ENCODE results near the gene PLEKHA4.
A peak's percentile ranks its signal among the peaks of the same experiment; 100 is the strongest.
"Not testable (repeated sequence)": the region's sequence is repeated elsewhere in the genome, so short reads cannot be mapped to it uniquely, and the experiment has no call there.

PLEKHA4 gene

GRCh38 chr19:48868114-48868886, at the start of gene PLEKHA4:
Gene PLEKHA4 (minus strand): TSS chr19:48868617. CDS start chr19:48867620, 997 bp downstream.
- DNase-seq (ENCODE audit: low read depth in 2 of 2), result no peak

- DNase-seq (ENCODE audit: low read depth in 2 of 2), result no peak
Observed at GRCh38 chr19:48918071-48918470, 49.7 kb upstream of the PLEKHA4 start.

- no peak for DNase-seq (ENCODE audit: low read depth in 2 of 2)
Observed at GRCh38 chr19:48915757-48916156, 47.3 kb upstream of the PLEKHA4 start.

GRCh38 chr19:48914181-48914580, 45.8 kb upstream of the PLEKHA4 start:
- no peak for DNase-seq (ENCODE audit: low read depth in 2 of 2)

- DNase-seq (ENCODE audit: low read depth in 2 of 2), result no peak
Observed at GRCh38 chr19:48913114-48913889, 44.9 kb upstream of the PLEKHA4 start.

- DNase-seq (ENCODE audit: low read depth in 2 of 2), result no peak
Observed at GRCh38 chr19:48910803-48911202, 42.4 kb upstream of the PLEKHA4 start.

GRCh38 chr19:48909424-48910077, 41.1 kb upstream of the PLEKHA4 start:
- not testable (repeated sequence) for DNase-seq (ENCODE audit: low read depth in 2 of 2)

GRCh38 chr19:48907671-48908070, 39.3 kb upstream of the PLEKHA4 start:
- no peak for DNase-seq (ENCODE audit: low read depth in 2 of 2)

GRCh38 chr19:48906324-48906723, 37.9 kb upstream of the PLEKHA4 start:
- no peak for DNase-seq (ENCODE audit: low read depth in 2 of 2)

GRCh38 chr19:48905664-48906063, 37.2 kb upstream of the PLEKHA4 start:
- no peak for DNase-seq (ENCODE audit: low read depth in 2 of 2)

DNA sequence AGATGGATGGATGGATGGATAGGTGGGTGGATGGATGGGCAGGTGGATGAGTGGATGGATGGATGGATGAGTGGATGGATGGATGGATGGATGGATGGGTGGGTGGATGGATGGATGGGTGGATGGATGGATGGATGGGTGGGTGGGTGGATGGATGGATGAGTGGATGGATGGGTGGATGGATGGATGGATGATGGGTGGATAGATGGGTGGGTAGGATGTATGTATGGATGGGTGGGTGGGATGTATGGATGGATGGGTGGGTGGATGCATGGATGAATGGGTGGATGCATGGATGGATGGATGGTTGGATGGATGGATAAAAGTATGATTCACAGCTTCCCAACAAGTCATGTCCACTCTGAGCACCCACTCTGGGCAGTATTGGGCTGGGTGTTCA, 35.4 kb upstream of the PLEKHA4 start:
- not testable (repeated sequence) for DNase-seq (ENCODE audit: low read depth in 2 of 2)

- DNase-seq (ENCODE audit: low read depth in 2 of 2), result not testable (repeated sequence)
Observed at GRCh38 chr19:48902291-48902690, 33.9 kb upstream of the PLEKHA4 start.

DNA sequence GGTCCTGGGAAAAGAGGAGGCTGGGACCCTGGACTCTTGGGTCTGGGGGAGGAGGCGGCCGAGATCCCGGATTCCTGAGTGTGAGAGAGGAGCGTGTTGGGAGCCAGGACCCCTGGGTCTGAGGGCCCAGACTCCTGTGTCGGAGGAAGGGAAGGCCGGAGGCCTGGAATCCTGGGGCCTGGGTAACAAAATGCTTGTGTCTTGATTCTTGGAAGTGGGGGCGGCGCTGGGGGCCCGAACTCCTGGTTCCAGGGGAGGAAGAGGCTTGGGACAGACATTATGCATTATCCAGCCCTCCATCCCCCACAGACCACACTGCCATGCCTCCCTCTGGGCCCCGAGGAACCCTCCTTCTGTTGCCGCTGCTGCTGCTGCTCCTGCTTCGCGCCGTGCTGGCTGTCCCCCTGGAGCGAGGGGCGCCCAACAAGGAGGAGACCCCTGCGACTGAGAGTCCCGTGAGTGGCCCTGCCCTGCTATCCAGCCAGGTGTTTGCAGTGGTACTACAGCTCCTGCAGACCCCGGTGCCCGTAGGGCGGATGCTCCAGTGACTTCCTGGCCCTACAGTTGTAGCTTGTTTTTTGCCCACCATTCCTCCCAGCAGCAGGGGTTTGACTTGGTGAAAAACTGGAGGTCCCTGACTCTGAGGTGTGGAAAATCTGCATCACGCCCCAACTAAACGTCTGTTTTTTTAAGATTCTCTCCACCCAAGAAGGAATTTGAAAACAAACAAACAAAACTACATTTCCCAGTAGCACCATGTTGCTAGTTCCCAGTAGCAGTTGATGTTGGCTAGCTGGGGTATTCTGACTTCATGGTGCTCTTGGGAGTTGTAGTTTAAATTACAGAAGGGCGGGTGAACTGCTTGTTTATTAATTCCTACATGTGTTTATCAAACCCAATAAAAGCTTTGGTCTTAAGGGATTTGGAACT, 32.3 kb upstream of the PLEKHA4 start:
- no peak for DNase-seq (ENCODE audit: low read depth in 2 of 2)

DNA sequence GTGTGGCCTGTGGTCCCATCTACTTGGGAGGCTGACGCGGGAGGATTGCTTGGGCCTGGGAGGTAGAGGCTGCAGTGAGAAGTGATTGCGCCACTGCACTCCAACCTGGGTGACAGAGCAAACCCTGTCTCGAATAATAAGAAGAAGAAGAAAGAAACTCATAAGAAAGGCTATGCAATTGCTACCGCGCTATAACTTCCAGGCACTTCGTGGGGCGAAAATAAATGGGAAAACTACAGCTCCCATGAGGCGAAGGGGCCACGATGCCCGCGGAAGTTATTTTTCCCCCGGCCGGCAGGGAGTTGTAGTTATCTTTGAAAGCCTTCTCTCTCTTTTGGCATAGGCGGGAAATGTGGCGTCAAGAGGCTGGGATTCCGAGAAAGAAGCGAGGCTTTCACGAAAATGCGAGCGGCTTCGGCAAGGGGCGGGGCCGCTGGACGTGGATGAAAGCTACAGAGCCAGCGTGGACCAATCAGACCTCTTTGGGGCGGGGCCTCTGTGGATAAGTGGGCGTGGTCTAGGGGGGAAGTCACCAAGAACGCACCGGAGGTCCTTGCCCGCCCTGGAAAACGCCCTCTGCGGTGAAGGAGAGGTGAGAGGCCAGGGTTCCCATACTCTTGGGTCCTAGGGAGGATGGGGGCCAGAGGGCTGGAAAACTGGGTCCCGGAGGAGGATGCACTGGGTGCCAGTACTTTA, 31.5 kb upstream of the PLEKHA4 start, which contains the start of gene NUCB1:
NUCB1 (plus strand) TSS at position 532 of the 696 bp plus-strand sequence. CDS start 485 bp downstream, outside the sequence.
- peak; percentile 96 to 99 for DNase-seq (ENCODE audit: low read depth in 2 of 2)

DNA sequence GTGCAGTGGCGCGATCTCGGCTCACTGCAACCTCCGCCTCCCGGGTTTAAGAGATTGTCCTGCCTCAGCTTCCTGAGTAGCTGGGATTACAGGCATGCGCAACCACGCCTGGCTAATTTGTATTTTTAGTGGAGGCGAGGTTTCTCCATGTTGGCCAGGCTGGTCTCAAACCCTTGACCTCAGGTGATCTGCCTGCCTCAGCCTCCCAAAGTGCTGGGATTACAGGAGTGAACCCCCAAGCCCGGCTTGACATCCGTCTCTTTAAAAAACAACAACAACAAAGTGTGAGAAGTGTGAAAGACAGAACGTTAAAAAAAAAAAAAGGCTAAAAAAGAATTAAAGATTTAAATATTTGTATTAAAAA, 31.0 kb upstream of the PLEKHA4 start:
- not testable (repeated sequence) for DNase-seq (ENCODE audit: low read depth in 2 of 2)

DNA sequence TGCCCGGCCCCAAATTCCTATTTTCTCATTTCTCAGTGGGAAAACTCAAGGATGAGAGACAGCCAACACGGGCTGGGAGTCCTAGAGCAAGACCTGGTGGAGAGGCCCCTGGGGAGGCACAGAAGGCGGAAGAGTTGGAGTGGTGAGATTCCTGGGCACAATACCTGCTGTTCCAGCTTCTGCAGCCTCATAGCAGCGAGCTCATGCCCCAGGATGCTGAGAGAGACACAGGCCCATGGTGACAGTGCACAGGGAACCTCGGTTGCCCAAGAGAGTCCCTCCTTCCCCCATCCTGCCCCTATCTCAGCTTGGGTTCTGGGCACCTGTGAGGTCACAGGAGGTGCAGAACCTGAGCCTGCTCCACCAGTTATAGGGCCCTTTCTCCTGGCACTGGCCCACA, 28.8 kb upstream of the PLEKHA4 start:
- no peak for DNase-seq (ENCODE audit: low read depth in 2 of 2)

DNA sequence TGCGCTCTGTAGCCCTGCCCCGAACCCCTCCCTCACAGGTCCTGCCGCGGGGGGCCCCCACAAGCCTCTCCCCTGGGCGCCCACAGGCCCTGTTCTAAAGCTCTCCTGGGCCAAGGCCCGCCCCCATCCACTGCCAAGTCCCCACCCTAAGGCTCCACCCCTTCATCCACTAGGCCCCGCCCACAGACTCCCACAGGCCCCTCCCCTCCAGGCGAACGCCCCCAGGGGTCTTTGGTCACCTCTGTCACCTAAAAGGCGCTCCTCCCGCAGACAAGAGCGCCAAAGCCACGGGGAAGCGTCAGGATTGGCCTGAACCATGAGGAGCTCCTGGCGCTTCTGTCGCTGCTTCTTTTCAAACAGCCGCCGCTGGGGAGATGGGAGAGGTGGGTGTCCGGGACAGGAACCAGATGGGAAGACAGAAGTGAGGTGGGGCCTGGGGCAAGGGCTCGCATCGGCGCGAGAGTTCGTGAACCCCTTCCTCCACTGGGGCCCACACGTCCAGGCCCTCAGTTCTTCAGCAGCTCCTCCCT, 27.8 kb upstream of the PLEKHA4 start:
- no peak for DNase-seq (ENCODE audit: low read depth in 2 of 2)

DNA sequence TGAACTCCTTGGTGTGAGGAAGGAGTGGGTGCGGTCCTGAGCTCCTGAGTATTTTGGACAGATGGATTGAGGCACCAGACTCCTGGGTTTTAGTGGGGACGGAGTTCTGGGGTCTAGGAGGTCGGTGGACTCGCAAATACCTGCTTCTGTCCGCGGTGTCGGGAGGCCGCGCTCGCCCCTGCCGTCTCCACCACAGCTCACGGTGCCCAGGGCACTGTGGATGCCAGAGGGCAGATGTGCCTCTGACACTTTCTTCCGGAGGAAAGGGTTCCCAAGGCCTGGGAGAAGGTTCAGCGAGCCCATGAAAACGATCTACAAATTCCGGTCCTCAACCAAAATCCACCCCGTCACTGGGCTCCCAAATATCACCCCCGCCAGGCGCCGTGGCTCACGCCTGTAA, 26.8 kb upstream of the PLEKHA4 start:
- DNase-seq (ENCODE audit: low read depth in 2 of 2), result no peak

- DNase-seq (ENCODE audit: low read depth in 2 of 2), result no peak
Observed at GRCh38 chr19:48890551-48890950, 22.1 kb upstream of the PLEKHA4 start.

DNA sequence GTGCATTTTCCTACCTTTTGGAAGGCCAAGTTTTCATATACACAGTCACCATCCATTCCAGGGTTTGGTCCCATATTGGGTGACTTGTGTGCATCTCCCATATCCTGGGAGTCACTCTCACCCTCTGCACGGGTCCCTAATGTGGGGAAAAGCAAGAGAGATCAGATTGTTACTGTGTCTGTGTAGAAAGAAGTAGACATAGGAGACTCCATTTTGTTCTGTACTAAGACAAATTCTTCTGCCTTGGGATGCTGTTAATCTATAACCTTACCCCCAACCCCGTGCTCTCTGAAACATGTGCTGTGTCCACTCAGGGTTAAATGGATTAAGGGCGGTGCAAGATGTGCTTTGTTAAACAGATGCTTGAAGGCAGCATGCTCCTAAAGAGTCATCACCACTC, 21.1 kb upstream of the PLEKHA4 start:
- not testable (repeated sequence) for DNase-seq (ENCODE audit: low read depth in 2 of 2)

Data from stimulated activated CD8-positive, alpha-beta memory T cell treated with anti-CD3 and anti-CD28 coated beads, Interleukin-15, amount 100 ng/mL, for 4 hours (primary cell).